ENCODE results near the gene CSMD2. TPM values are rescaled to one million over a fixed set of nuclear protein-coding genes. Genes with fewer than 3 reads are reported as not detected.

CSMD2 gene
- total RNA-seq, 4 donors from 2014 or later: 0.60 to 2.5 (median 1.2) TPM

- H3K4me3 ChIP-seq: no peak overlapping the region
- 62 to 67% methylated on average over 4 of the region's 4 CpGs for WGBS, 2 donors
- DNase-seq (ENCODE audit: low spot score in 2 of 2): no peak
- peaks cover 0 to 54% (median 0%) of the 10 kb centered on the region in 3 donors for H3K36me3 ChIP-seq
- no peak overlapping the region for H3K27ac ChIP-seq
- no peak for TF ChIP-seq EP300 (IDR thresholded peaks at IDR 0.05)
- no peak for TF ChIP-seq POLR2A (IDR thresholded peaks at IDR 0.05)
- no peak for TF ChIP-seq CTCF (IDR thresholded peaks at IDR 0.05)
- H3K4me1 ChIP-seq: no peaks in the 10 kb centered on the region
- H3K27me3 ChIP-seq: no peaks in the 10 kb centered on the region
- H3K9me3 ChIP-seq: peaks cover 0 to 43% (median 5%) of the 10 kb centered on the region in 4 donors
Measured at GRCh38 chr1:33500547-33500946, 664.5 kb downstream of the CSMD2 start.

GRCh38 chr1:33497410-33497809 is 667.6 kb downstream of the CSMD2 start:
- peaks cover 0 to 73% (median 22%) of the 10 kb centered on the region in 4 donors for H3K9me3 ChIP-seq

GRCh38 chr1:33494929-33495328 is 670.1 kb downstream of the CSMD2 start:
- no peak overlapping the region for H3K27ac ChIP-seq
- H3K27me3 ChIP-seq: no peaks in the 10 kb centered on the region
- peaks cover 0 to 100% (median 23%) of the 10 kb centered on the region in 3 donors for H3K36me3 ChIP-seq
- peaks cover 0 to 81% (median 22%) of the 10 kb centered on the region in 4 donors for H3K9me3 ChIP-seq
- whole genome bisulfite sequencing, 2 donors: 94 to 97% methylated on average over 9 of the region's 9 CpGs
- H3K4me1 ChIP-seq: no peaks in the 10 kb centered on the region
- H3K4me3 ChIP-seq: no peak overlapping the region
- DNase-seq (ENCODE audit: low spot score in 2 of 2): no peak
- TF ChIP-seq POLR2A (IDR thresholded peaks at IDR 0.05): no peak
- TF ChIP-seq CTCF (IDR thresholded peaks at IDR 0.05): no peak
- no peak for TF ChIP-seq EP300 (IDR thresholded peaks at IDR 0.05)

More at GRCh38 chr1:33497410-33497809, 667.6 kb downstream of the CSMD2 start:
- 90 to 95% methylated on average over 1 of the region's 1 CpG for WGBS, 2 donors
- H3K27me3 ChIP-seq: no peaks in the 10 kb centered on the region
- no peak overlapping the region for H3K27ac ChIP-seq
- DNase-seq (ENCODE audit: low spot score in 2 of 2): no peak
- peaks cover 0 to 86% (median 8%) of the 10 kb centered on the region in 3 donors for H3K36me3 ChIP-seq
- H3K4me3 ChIP-seq: no peak overlapping the region
- TF ChIP-seq POLR2A (IDR thresholded peaks at IDR 0.05) (no peak), CTCF (IDR thresholded peaks at IDR 0.05) (no peak), EP300 (IDR thresholded peaks at IDR 0.05) (no peak)
- H3K4me1 ChIP-seq: no peaks in the 10 kb centered on the region

GRCh38 chr1:33488624-33489023 is 676.4 kb downstream of the CSMD2 start:
- no peaks in the 10 kb centered on the region for H3K27me3 ChIP-seq
- H3K4me3 ChIP-seq: no peak overlapping the region
- no peak for TF ChIP-seq EP300 (IDR thresholded peaks at IDR 0.05)
- no peak for TF ChIP-seq CTCF (IDR thresholded peaks at IDR 0.05)
- TF ChIP-seq POLR2A (IDR thresholded peaks at IDR 0.05): no peak
- peaks cover 0 to 38% (median 8%) of the 10 kb centered on the region in 4 donors for H3K9me3 ChIP-seq
- no peaks in the 10 kb centered on the region for H3K4me1 ChIP-seq
- H3K36me3 ChIP-seq: peaks cover 0 to 94% (median 29%) of the 10 kb centered on the region in 3 donors
- no peak overlapping the region for H3K27ac ChIP-seq
- 91 to 93% methylated on average over 2 of the region's 2 CpGs for WGBS, 2 donors
- DNase-seq (ENCODE audit: low spot score in 2 of 2): no peak

- Histone ChIP-seq H3K27me3 (no peaks in the 10 kb centered on the region), H3K4me3 (no peak overlapping the region), H3K4me1 (no peaks in the 10 kb centered on the region), H3K9me3 (peaks cover 0 to 16% (median 4%) of the 10 kb centered on the region in 4 donors), H3K27ac (no peak overlapping the region), H3K36me3 (peaks cover 0 to 84% (median 0%) of the 10 kb centered on the region in 3 donors)
- DNase-seq (ENCODE audit: low spot score in 2 of 2): no peak
- TF ChIP-seq POLR2A (IDR thresholded peaks at IDR 0.05) (no peak), CTCF (IDR thresholded peaks at IDR 0.05) (no peak), EP300 (IDR thresholded peaks at IDR 0.05) (no peak)
- WGBS, 2 donors: 96 to 98% methylated on average over 2 of the region's 2 CpGs
Measured at GRCh38 chr1:33482412-33482811, 682.6 kb downstream of the CSMD2 start.
